GM19035 (cell line): ENCODE measurements around the gene CDC7.
A peak's percentile ranks its signal among the peaks of the same experiment; 100 is the strongest.
"Not testable (repeated sequence)": the region's sequence is repeated elsewhere in the genome, so short reads cannot be mapped to it uniquely, and the experiment has no call there.

Experiments
- ATAC-seq: cut with Tn5 transposase; IDR thresholded peaks from one replicate; pipeline ENCODE4 v1.9.1; 2021; ENCODE audit not compliant: unreplicated experiment

Gene CDC7

GRCh38 chr1:91500756-91501522 is at the start of gene CDC7:
Gene CDC7, plus strand, starts transcription at chr1:91500851. Its CDS starts 866 bp downstream, at chr1:91501717.
- peak; percentile 76 for ATAC-seq

GRCh38 chr1:91454136-91454535 is 46.5 kb upstream of the CDC7 start:
- ATAC-seq, result no peak

- no peak for ATAC-seq
These were observed 45.3 kb upstream of the CDC7 start for GRCh38 chr1:91455334-91455733.

GRCh38 chr1:91455896-91456295 is 44.8 kb upstream of the CDC7 start:
- ATAC-seq, result no peak

GRCh38 chr1:91465350-91465749 is 35.3 kb upstream of the CDC7 start:
- ATAC-seq, result not testable (repeated sequence)

- no peak for ATAC-seq
These were observed 24.0 kb upstream of the CDC7 start for GRCh38 chr1:91476533-91477217.

- no peak for ATAC-seq
These were observed 13.2 kb upstream of the CDC7 start for GRCh38 chr1:91487469-91487868.

- ATAC-seq, result no peak
These were observed 10.2 kb upstream of the CDC7 start for GRCh38 chr1:91490501-91490900.

GRCh38 chr1:91498035-91498434 is 2.6 kb upstream of the CDC7 start:
- no peak for ATAC-seq

- ATAC-seq, result no peak
These were observed 2.0 kb upstream of the CDC7 start for GRCh38 chr1:91498498-91499245.

- ATAC-seq, result no peak
These were observed 1.3 kb upstream of the CDC7 start for GRCh38 chr1:91499346-91499745.

GRCh38 chr1:91499904-91500755 is 521 bp upstream of the CDC7 start:
- peak; percentile 12 for ATAC-seq

GRCh38 chr1:91501523-91501851 is 836 bp downstream of the CDC7 start:
- ATAC-seq, result peak; percentile 9

GRCh38 chr1:91501971-91502671 is 1.5 kb downstream of the CDC7 start:
- ATAC-seq, result no peak

GRCh38 chr1:91502672-91503184 is 2.1 kb downstream of the CDC7 start:
- no peak for ATAC-seq

GRCh38 chr1:91503332-91503900 is 2.8 kb downstream of the CDC7 start:
- ATAC-seq, result no peak

- ATAC-seq, result no peak
These were observed 3.4 kb downstream of the CDC7 start for GRCh38 chr1:91503975-91504530.

GRCh38 chr1:91505086-91505485 is 4.4 kb downstream of the CDC7 start:
- no peak for ATAC-seq

GRCh38 chr1:91506071-91506470 is 5.4 kb downstream of the CDC7 start:
- ATAC-seq, result no peak
